Pancreas (tissue), 10 donors: ENCODE data around the gene TFIP11. TPM values are rescaled to one million over a fixed set of nuclear protein-coding genes. Genes with fewer than 3 reads are reported as not detected.

ENCODE experiments used
- ATAC-seq, 4 donors: fragments of 200-7000 bp; cut with Tn5 transposase; one replicate each; pipeline versions ENCODE4 v1.8.0 to v1.9.1; 2020; ENCODE audit warnings: mild to moderate bottlenecking in 4 of 4, moderate library complexity in 4 of 4
- DNase-seq, 6 donors: peaks; one replicate each; pipeline ENCODE4 v3.0.0-alpha.2; 2020
- FAIRE-seq: peaks from 2 replicates; lab custom pipeline; 2012; peaks lifted over from hg19 to GRCh38; lab: Jason Lieb, UNC
- H3K27ac ChIP-seq, 4 donors: fragments of 200-600 bp; sonication (generic); 1 replicate in 3 of 4; 2 replicates in 1 of 4; pipeline versions ENCODE4 v1.5.0 to v1.8.0; 2020
- H3K27me3 ChIP-seq, 4 donors: fragments of 200-600 bp; one replicate each; pipeline ENCODE4 v1.8.0; 2021
- H3K36me3 ChIP-seq, 3 donors: fragments of 200-600 bp; sonication (generic) in 1 of 3; one replicate each; pipeline versions ENCODE4 v1.5.0 to v1.8.0; 2020 to 2021
- H3K4me1 ChIP-seq, 3 donors: fragments of 200-600 bp; one replicate each; pipeline ENCODE4 v1.8.0; 2021
- H3K4me3 ChIP-seq, 4 donors: fragments of 200-600 bp; sonication (generic) in 2 of 4; one replicate each; pipeline versions ENCODE4 v1.5.0 to v1.8.0; 2020 to 2021
- H3K9me3 ChIP-seq, 4 donors: fragments of 200-600 bp; one replicate each; pipeline ENCODE4 v1.8.0; 2021
- WGBS, 2 donors: extraction: QIAGEN DNeasy Blood & Tissue Kit; methylation state at CpG; one replicate each; pipeline ENCODE4 v1.1.7; 2013; 5-methylcytosine and 5-hydroxymethylcytosine counted together
- intact Hi-C, 3 donors: fragments of 100-400 bp; cut with DNase I; formaldehyde crosslinking; loops; one replicate each; pipeline versions ENCODE4 v1.11.1 to v1.14.2; 2022
- polyA plus RNA-seq, 2 donors: library from polyadenylated mRNA; stranded (reverse); fragments of 200-250 nt; gene quantifications; one replicate each; pipeline ENCODE4 v1.2.3, GENCODE V29; 2013
- total RNA-seq, 6 donors: library from RNA; stranded (reverse); fragmentation: NEBNext Ultra II Directional in 4 of 6; extraction: Animal tissue kit (Norgen Biotek cat#: 25700) in 4 of 6; gene quantifications; one replicate each; pipeline versions ENCODE4 v1.2.1 to v1.2.4, GENCODE V29; 2021 to 2023
- TF ChIP-seq, protein P1 (sequence below), 4 donors: fragments of 200-600 bp; sonication (generic) in 3 of 4; IDR thresholded peaks; one replicate each; pipeline versions ENCODE4 v1.5.0 to v1.8.0; 2021; ENCODE audit warnings: antibody characterized with exemption in 4 of 4
- donor health status: healthy with polysubstance abuse.
- donor health status: DM: no; HTN: no; CAD: no; lungs with moderate emphysema.
- donor health status: DM: no; HTN: no; CAD: no.
- donor health status: control.
- donor health status: control.
- donor health status: Bipolar disorder and iron deficiency.
- donor health status: DM: yes; HTN: yes; CAD: no.
- donor health status: DM: no; HTN: no; CAD: no.
- donor health status: DM: no; HTN: no; CAD: no.
- donor health status: DM: yes; HTN: yes; CAD: no.

The TFIP11 gene
- total RNA-seq: 10 to 100 TPM; 11.0 to 24.2 (median 15.7) TPM
- 10 to 100 TPM; 20.5 to 26.7 TPM for polyA plus RNA-seq

DNA sequence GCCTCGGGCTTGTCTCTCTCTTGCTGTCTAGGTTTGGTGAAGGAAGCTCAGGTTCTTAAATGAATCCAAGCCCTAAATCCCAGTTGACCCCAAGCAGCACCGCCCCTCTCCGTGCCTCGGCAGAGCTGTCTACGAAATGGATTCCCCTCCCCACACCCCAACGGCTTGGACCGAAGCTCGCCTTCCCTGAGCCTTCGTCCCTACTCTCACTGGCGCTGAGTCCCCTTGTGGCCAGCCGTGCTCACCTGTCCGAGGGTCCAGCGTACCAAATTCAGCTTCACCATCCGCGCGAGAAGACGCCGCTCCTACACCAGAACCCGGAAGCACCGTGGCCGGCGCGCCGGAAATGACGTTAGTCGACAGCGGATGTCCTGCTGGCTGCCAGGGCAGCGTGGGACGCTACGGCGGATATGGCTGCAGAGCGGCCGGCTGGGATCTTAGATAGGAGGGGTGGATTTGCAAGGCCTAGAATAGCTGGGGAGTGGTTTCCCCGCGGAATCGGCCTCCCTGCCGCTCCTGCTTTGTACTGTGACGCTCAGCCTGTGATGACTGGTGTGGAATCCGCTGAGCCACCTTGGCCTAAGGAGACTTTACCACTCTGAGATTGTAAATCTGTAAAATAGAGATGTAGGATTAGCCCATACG, at the start of gene TFIP11:
TFIP11 (minus strand) TSS at position 325 of the 645 bp plus-strand sequence. CDS start 2,201 bp downstream, outside the sequence.
- H3K27me3 ChIP-seq: no peaks in the 10 kb centered on the region
- WGBS, 2 donors: 0% methylated on average over 40 of the region's 40 CpGs
- peak within 1 kb of the TSS; percentile 72 to 93 (median 83) for H3K4me3 ChIP-seq
- peaks cover 12 to 36% (median 15%) of the 10 kb centered on the region in 3 donors for H3K4me1 ChIP-seq
- TF ChIP-seq, protein P1, sequence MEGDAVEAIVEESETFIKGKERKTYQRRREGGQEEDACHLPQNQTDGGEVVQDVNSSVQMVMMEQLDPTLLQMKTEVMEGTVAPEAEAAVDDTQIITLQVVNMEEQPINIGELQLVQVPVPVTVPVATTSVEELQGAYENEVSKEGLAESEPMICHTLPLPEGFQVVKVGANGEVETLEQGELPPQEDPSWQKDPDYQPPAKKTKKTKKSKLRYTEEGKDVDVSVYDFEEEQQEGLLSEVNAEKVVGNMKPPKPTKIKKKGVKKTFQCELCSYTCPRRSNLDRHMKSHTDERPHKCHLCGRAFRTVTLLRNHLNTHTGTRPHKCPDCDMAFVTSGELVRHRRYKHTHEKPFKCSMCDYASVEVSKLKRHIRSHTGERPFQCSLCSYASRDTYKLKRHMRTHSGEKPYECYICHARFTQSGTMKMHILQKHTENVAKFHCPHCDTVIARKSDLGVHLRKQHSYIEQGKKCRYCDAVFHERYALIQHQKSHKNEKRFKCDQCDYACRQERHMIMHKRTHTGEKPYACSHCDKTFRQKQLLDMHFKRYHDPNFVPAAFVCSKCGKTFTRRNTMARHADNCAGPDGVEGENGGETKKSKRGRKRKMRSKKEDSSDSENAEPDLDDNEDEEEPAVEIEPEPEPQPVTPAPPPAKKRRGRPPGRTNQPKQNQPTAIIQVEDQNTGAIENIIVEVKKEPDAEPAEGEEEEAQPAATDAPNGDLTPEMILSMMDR (IDR thresholded peaks at IDR 0.05): no peak
- no peaks in the 10 kb centered on the region for H3K9me3 ChIP-seq
- peak; percentile 90 to 99 (median 93) for DNase-seq
- peaks cover 0 to 28% (median 8%) of the 10 kb centered on the region in 3 donors for H3K36me3 ChIP-seq
- FAIRE-seq: peak; percentile 13
- ATAC-seq: peak; percentile 92 to 98 (median 96)
- H3K27ac ChIP-seq: peak within 1 kb of the TSS; percentile 53 to 81 (median 61)
- intact Hi-C loops: no loop called here

DNA sequence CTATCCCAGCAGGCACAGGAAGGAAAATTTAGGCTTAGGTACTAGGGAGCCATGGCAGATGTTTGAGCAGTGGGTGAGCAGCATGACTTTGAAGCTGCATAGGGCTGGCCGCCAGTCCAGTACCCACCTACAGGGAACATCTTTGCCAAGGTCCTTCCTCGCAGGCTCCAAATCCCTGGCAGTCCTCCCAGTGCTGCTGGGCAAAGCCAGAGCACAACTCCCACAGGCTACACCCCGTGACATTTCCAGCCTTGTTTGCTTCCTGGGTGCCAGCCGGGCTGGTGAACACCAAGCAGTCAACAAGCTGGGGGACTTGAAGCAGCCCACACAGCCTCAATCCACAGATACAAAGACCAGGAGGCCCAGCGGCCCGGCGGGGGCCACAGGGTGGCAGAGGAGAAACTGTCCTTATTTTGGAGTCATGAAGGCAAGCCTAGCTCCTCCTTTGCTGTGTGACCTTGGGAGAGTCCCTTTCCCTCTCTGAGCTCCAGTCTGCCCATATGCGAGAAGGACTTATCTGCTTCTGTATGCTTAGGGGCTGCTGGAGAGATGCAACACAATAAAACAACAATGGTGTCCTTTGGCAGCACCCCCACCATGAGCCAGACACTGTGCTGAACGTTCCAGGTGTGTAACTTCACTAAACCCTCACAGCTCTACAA, 49.6 kb upstream of the TFIP11 start:
- intact Hi-C loops: no loop called here
- TF ChIP-seq, protein P1 (IDR thresholded peaks at IDR 0.05): no peak
- WGBS, 2 donors: 35 to 45% methylated on average over 9 of the region's 9 CpGs
- Histone ChIP-seq H3K27me3 (no peaks in the 10 kb centered on the region), H3K9me3 (no peaks in the 10 kb centered on the region), H3K4me3 (peak overlapping the region in 3 of 4 donors; percentile 30 to 59 (median 47)), H3K36me3 (no peaks in the 10 kb centered on the region), H3K27ac (peak overlapping the region in 3 of 4 donors; percentile 37 to 89 (median 86)), H3K4me1 (peaks cover 8 to 24% (median 14%) of the 10 kb centered on the region in 3 donors)
- DNase-seq: peak; percentile 87 to 96 (median 94)
- FAIRE-seq: no peak
- peak; percentile 45 to 62 (median 53) for ATAC-seq

DNA sequence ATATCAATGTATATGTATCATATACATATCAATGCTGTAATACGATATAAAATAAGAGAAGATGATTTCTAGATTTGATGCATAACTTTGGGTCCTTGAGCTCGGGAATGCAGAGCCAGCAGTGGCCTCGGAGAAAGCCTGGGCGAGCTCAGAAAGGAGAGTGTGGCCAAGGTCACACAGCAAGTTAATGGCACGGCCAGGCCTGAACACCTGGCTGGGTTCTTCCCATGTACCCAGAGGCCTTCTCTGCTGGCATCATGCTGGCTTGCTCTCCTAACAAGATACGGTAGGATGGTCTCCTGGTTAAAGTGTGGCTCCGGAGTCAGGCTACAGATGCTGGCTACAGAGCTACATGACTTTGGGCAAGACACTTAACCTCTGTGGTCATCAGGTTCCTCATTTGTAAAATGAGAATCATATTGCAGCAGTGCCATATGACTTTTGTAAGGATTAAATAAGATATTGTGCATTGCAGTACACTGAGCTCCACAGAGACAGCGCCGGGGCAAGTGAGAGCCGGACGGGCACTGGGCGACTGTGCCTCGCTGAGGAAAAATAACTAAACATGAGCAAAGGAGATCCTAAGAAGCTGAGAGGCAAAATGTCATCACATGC, 47.8 kb upstream of the TFIP11 start:
- intact Hi-C loops: no loop called here
- Histone ChIP-seq H3K27ac (peak overlapping the region in 2 of 4 donors; percentile 79 to 85), H3K27me3 (no peaks in the 10 kb centered on the region), H3K4me1 (peaks cover 14 to 35% (median 16%) of the 10 kb centered on the region in 3 donors), H3K9me3 (no peaks in the 10 kb centered on the region), H3K36me3 (no peaks in the 10 kb centered on the region), H3K4me3 (peak overlapping the region in 2 of 4 donors; percentile 7 to 25)
- FAIRE-seq (no peak), DNase-seq (peak in 5 of 6 donors; percentile 71 to 81 (median 76)), ATAC-seq (peak; percentile 20 to 44 (median 26))
- WGBS, 2 donors: 32 to 43% methylated on average over 13 of the region's 13 CpGs
- TF ChIP-seq, protein P1 (IDR thresholded peaks at IDR 0.05): no peak

DNA sequence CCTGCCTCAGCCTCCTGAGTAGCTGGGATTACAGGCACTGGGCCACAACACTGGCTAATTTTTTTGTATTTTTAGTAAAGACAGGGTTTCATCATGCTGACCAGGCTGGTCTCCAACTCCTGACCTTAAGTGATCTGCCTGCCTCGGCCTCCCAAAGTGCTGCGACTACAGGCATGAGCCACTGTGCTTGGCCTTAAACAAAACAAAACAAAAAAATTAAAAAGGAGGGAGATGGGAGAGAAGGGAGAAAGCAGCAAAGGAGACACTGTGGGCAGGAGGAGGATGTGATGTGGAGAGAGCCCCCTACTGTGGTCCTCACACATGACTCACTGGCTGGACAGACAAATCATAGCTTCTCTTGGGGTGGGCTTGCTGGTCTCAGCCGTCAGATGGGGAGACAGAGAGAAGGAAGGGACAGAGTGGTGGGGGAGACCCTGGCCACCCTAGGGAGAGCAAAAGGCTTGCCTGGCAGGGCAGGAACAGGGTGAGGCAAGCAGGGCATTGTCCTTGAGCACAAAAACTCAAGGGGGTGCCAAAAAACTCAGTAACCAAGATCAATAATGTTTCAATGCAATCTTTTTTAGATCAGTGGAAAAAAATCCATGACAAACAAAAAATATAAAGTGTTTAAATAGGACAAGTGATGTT, 46.1 kb upstream of the TFIP11 start:
- Histone ChIP-seq H3K4me3 (no peak overlapping the region), H3K36me3 (no peaks in the 10 kb centered on the region), H3K9me3 (no peaks in the 10 kb centered on the region), H3K27me3 (no peaks in the 10 kb centered on the region), H3K4me1 (peaks cover 22 to 52% (median 27%) of the 10 kb centered on the region in 3 donors), H3K27ac (peak overlapping the region in 3 of 4 donors; percentile 12 to 85 (median 79))
- 31 to 42% methylated on average over 3 of the region's 3 CpGs for WGBS, 2 donors
- FAIRE-seq: no peak
- peak; percentile 10 to 33 (median 24) for ATAC-seq
- intact Hi-C loops: no loop called here
- TF ChIP-seq, protein P1 (IDR thresholded peaks at IDR 0.05): no peak
- DNase-seq: peak in 4 of 6 donors; percentile 61 to 74 (median 64)
